SU-DHL-6 (cell line): ENCODE measurements around the gene NEK6.

ENCODE experiments used
- H2AFZ ChIP-seq: fragments of 200-600 bp; sonication (generic); 2 replicates; pipeline ENCODE4 v1.6.1; 2014; ENCODE audit warnings: low read depth, mild to moderate bottlenecking, moderate library complexity, mixed read lengths, antibody characterized with exemption, low read length; ENCODE audit not compliant: severe bottlenecking
- H3F3A ChIP-seq: fragments of 200-600 bp; shearing (Covaris generic); 2 replicates; pipeline ENCODE4 v1.6.0; 2016; ENCODE audit warnings: antibody characterized with exemption, mild to moderate bottlenecking; ENCODE audit not compliant: insufficient read depth
- H3K27ac ChIP-seq: fragments of 200-600 bp; sonication (generic); 2 replicates; pipeline ENCODE4 v1.5.1; 2016; ENCODE audit warnings: low read depth, mild to moderate bottlenecking, low read length, moderate library complexity, mixed read lengths
- H3K27me3 ChIP-seq: fragments of 200-600 bp; sonication (generic), shearing (Covaris generic); 2 replicates; pipeline ENCODE4 v1.6.0; 2014; ENCODE audit warnings: mild to moderate bottlenecking, low read length
- H3K36me3 ChIP-seq: fragments of 200-600 bp; sonication (generic); 2 replicates; pipeline ENCODE4 v1.6.1; 2014; ENCODE audit warnings: mild to moderate bottlenecking, low read length, mixed read lengths
- H3K4me2 ChIP-seq: fragments of 300-600, 200-600 bp; shearing (Covaris generic), sonication (generic); 2 replicates; pipeline ENCODE4 v1.6.0; 2014; ENCODE audit warnings: low read length, low read depth, mild to moderate bottlenecking; ENCODE audit not compliant: poor library complexity, severe bottlenecking
- H3K4me3 ChIP-seq: fragments of 200-600 bp; sonication (generic); 2 replicates; pipeline ENCODE4 v1.5.1; 2014; ENCODE audit warnings: antibody characterized with exemption, low read length, mild to moderate bottlenecking, mixed read lengths; ENCODE audit not compliant: insufficient read depth, poor library complexity, severe bottlenecking
- H3K79me2 ChIP-seq: fragments of 200-600 bp; sonication (generic); 2 replicates; pipeline ENCODE4 v1.6.1; 2014; ENCODE audit warnings: mild to moderate bottlenecking, low read length, moderate library complexity; ENCODE audit not compliant: insufficient read depth
- H3K9ac ChIP-seq: fragments of 200-600 bp; sonication (generic); 2 replicates; pipeline ENCODE4 v1.7.0; 2014; ENCODE audit warnings: mild to moderate bottlenecking, low read length
- H3K9me2 ChIP-seq: fragments of 200-600 bp; sonication (generic); replicated peaks from 2 replicates; pipeline ENCODE4 v1.6.1; 2014; ENCODE audit warnings: low read length; ENCODE audit not compliant: insufficient read depth
- H3K9me3 ChIP-seq: fragments of 200-600 bp; sonication (generic); 2 replicates; pipeline ENCODE4 v1.6.1; 2014; ENCODE audit warnings: low read length, mixed read lengths; ENCODE audit not compliant: insufficient read depth
- H4K20me1 ChIP-seq: fragments of 200-600 bp; sonication (generic); 2 replicates; pipeline ENCODE4 v1.6.1; 2014; ENCODE audit warnings: low read depth, mild to moderate bottlenecking, antibody characterized with exemption, low read length, moderate library complexity, mixed read lengths
- CTCF ChIP-seq: fragments of 200-600 bp; sonication (generic); IDR thresholded peaks from one replicate; pipeline ENCODE4 v1.5.1; 2017; ENCODE audit warnings: antibody characterized with exemption, mild to moderate bottlenecking, low read length, moderate library complexity; ENCODE audit not compliant: insufficient read depth, poor library complexity, severe bottlenecking
- EZH2phosphoT487 ChIP-seq: fragments of 200-600 bp; sonication (generic), shearing (Covaris generic); conservative IDR thresholded peaks from 2 replicates; pipeline ENCODE4 v1.6.1; 2018; ENCODE audit warnings: mild to moderate bottlenecking, antibody characterized with exemption, low read length, moderate library complexity, mixed read lengths

NEK6 gene

DNA sequence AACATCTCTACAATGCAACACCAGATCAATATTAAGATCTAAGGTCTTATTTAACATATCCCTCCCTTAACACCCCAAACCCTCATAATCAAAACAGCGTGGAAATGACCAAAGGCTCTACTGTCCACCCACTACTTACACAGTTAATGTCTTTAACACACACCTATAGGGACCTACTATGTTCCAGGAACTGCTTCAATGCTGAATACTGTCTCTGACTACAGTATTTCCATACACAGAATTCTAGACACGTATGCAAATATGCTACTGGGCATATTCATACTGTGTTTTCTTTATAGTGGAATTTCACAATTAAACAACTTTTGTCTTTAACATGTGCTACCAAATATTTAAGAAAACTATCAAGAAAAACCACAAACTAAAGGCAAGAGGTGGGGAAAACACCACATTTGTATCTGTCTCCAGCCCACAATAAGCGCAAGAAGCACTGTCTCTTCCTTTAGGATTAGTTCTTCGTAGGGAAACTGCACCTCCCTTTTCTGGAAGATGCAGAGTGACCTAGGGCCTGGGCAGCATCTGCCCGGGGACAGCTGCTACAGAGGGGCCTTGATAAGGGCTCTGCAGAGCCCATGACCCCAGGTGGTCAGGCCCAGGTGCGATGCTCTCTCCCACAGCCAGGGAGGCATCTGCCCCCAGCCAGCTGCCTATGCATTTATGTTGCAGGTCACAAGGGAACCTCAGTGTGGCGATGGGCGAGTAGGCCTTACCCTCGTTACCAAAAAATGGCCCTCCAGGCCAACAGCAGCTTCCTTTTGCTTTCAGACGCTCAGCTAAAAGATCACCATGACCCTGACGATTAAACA lies 102.3 kb downstream of the NEK6 start:
- H3K4me3 ChIP-seq: no peak overlapping the region
- H3K79me2 ChIP-seq: 0 out of 2 replicates have a peak, but pooled peaks cover 3% of the 10 kb centered on the region
- no peak overlapping the region for H3K27ac ChIP-seq
- no peaks in the 10 kb centered on the region for H3K36me3 ChIP-seq
- H3K27me3 ChIP-seq: no peaks in the 10 kb centered on the region
- H2AFZ ChIP-seq: no peak overlapping the region
- no peak for TF ChIP-seq CTCF
- no peak for TF ChIP-seq EZH2phosphoT487
- H3F3A ChIP-seq: peaks cover 42% of the 10 kb centered on the region
- H4K20me1 ChIP-seq: peaks cover 6% of the 10 kb centered on the region; the same call in 1 of the 2 replicates
- no peak overlapping the region for H3K9ac ChIP-seq
- no peak overlapping the region for H3K4me2 ChIP-seq
- H3K9me2 ChIP-seq: no peaks in the 10 kb centered on the region
- H3K9me3 ChIP-seq: no peaks in the 10 kb centered on the region

DNA sequence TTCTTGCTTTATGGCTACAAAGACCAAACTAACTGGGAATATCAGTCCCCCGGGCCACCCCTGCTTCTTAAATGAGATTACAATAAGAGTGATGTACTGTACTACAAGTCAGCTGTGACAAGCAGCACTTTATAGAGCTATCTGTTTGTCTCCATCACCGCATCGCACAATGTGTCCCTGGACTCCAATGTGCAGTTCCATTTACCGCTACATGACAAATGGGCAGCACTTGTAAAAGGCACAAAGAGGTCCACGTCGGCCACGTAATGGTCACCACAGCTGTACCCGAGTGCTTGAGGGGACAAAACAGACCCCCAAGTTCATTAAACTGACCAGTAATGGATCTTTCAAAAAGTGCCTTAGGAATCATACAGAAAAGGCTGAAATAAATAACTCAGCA lies 103.4 kb downstream of the NEK6 start:
- no peak overlapping the region for H2AFZ ChIP-seq
- no peaks in the 10 kb centered on the region for H3K27me3 ChIP-seq
- peaks cover 6% of the 10 kb centered on the region; the same call in 1 of the 2 replicates for H4K20me1 ChIP-seq
- no peaks in the 10 kb centered on the region for H3K9me3 ChIP-seq
- no peak overlapping the region for H3K9ac ChIP-seq
- no peak for TF ChIP-seq CTCF
- no peak for TF ChIP-seq EZH2phosphoT487
- peaks cover 38% of the 10 kb centered on the region for H3F3A ChIP-seq
- no peak overlapping the region for H3K4me2 ChIP-seq
- no peak overlapping the region for H3K4me3 ChIP-seq
- no peak overlapping the region for H3K27ac ChIP-seq
- no peaks in the 10 kb centered on the region for H3K9me2 ChIP-seq
- H3K36me3 ChIP-seq: no peaks in the 10 kb centered on the region
- H3K79me2 ChIP-seq: 0 out of 2 replicates have a peak, but pooled peaks cover 3% of the 10 kb centered on the region

DNA sequence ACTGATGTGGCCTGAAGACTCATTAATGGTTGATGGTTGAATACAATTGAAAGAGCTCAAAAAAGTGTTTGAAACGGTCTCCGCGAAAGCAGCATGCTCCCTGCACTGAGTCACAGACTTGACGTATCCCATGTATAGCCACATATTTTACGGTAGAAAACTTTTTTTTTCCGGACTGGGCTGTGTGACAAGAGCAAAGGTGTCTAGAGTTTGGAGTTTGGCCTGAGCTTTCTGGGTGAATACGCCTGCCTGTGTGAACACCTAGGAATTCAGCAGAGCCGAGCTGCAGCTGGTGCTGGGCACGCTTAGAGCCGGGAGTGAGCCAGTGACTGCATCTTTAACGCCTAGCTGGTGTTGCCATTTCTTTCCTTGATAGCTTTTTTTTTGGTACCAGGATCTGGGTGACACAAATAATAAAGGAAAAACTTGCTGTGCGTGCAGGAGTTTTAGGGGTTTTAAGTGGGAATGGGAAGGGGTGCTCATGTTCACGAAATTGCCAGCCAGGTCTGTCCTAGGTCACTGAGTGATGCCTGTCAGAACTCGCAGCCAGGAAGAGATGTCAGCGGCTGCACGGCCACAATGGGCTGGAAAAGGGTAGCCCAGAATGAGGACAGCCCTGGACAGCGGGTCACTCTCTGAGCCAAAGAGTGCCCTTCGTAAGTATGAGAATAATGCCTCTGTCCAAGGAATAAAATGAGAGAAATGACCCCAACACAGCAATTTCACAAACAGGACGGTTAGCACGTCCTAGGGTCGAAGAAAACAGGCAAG lies 105.8 kb downstream of the NEK6 start:
- Histone ChIP-seq H3K36me3 (no peaks in the 10 kb centered on the region), H3K4me2 (no peak overlapping the region), H3K79me2 (0 out of 2 replicates have a peak, but pooled peaks cover 3% of the 10 kb centered on the region), H3K27me3 (no peaks in the 10 kb centered on the region), H3K9me3 (no peaks in the 10 kb centered on the region), H3K27ac (no peak overlapping the region), H3K9me2 (no peaks in the 10 kb centered on the region), H3F3A (peaks cover 20% of the 10 kb centered on the region), H3K9ac (no peak overlapping the region), H2AFZ (no peak overlapping the region), H4K20me1 (0 out of 2 replicates have a peak, but pooled peaks cover 6% of the 10 kb centered on the region), H3K4me3 (no peak overlapping the region)
- no peak for TF ChIP-seq CTCF
- no peak for TF ChIP-seq EZH2phosphoT487
